ENCODE results near the gene PUS1. TPM values are rescaled to one million over a fixed set of nuclear protein-coding genes. Genes with fewer than 3 reads are reported as not detected.

PUS1 gene
- total and polyA plus RNA-seq, 2 donors (not counting 1 experiment from before 2014, with no cell fraction given): 50.1 to 99.5 TPM

DNA sequence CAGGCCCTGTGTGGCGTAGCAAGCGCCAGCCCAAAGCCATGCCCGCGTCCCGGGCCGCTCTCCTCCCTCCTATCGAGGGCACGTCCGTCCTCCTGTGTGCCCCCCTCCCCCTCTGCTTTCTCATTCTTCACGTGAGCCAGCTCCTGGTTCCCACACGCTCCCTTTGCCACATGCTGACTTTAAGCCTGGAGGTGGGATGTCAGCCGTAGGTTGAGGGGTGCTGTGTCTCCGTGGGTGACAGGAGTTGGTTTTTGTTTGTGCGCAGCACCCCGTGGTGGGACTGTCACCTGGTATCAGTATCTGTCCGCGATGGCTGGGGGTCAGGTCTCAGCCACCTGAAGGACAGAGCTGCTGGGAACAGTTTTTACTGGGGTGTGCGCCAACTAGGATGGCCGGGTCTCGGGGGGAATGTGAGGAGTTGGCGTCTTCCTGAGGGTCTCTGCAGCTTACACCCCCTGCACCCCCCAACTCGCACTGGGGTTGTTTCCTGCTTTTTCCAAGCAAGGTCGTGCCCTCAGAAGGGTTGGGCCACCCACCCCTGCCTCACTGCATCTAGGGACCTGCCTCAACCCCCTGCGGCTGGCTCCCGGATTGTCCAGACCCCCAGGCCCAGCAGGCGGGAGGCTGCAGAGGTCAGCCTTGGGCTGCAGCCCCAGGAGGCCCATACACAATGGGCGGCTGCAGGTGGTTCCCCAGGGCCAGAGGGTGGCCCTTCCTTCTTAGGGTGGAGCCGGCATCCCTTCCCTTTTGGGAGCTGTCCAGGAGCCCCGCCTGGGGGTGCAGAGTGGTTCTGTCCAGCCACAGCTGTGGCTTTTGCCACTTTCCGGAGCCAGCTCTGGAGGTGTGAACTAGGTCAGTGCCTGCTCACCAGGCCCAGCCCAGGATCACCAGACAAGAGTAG is 27.4 kb upstream of the PUS1 start:
- Mint-ChIP-seq H3K4me1 (peaks cover 20% of the 10 kb centered on the region), H3K27ac (no peak overlapping the region), H3K4me3 (no peak overlapping the region), H3K27me3 (no peaks in the 10 kb centered on the region), H3K9me3 (ENCODE audit: insufficient read depth) (no peaks in the 10 kb centered on the region)
- Histone ChIP-seq H4K20me1 (ENCODE audit: control insufficient read depth, insufficient read depth, low read length, poor library complexity, severe bottlenecking) (peaks cover 83% of the 10 kb centered on the region), H3K4me2 (replicated peaks; ENCODE audit: low read depth, low read length, poor library complexity, severe bottlenecking) (no peak overlapping the region), H3K36me3 (replicated peaks in 1 of 2; ENCODE audit: control extremely low read depth in 1 of 2, control insufficient read depth in 1 of 2, extremely low read depth in 1 of 2, insufficient read depth in 2 of 2, low read length in 1 of 2) (peaks cover 2 to 7% of the 10 kb centered on the region in 2 experiments), H3K79me2 (ENCODE audit: control insufficient read depth, insufficient read depth, low read length) (peaks cover 81% of the 10 kb centered on the region), H3K4me1 (ENCODE audit: control insufficient read depth in 2 of 2, insufficient read depth in 2 of 2, low read length in 2 of 2) (peaks cover 4 to 5% of the 10 kb centered on the region in 2 donors), H3K4me3 (ENCODE audit: control extremely low read depth in 1 of 5, extremely low read depth in 1 of 5, insufficient read depth in 1 of 5, low read depth in 2 of 5, low read length in 4 of 5) (no peak overlapping the region), H3K9me3 (ENCODE audit: control extremely low read depth in 1 of 3, control insufficient read depth in 2 of 3, insufficient read depth in 1 of 3, low read length in 2 of 3) (no peaks in the 10 kb centered on the region), H2AFZ (ENCODE audit: insufficient read depth, low read depth, low read length, poor library complexity, severe bottlenecking) (no peak overlapping the region), H3K27ac (ENCODE audit: low read length in 2 of 2) (no peak overlapping the region), H3K9ac (ENCODE audit: low read length) (no peak overlapping the region), H3K27me3 (replicated peaks in 1 of 4; ENCODE audit: control extremely low read depth in 1 of 4, control insufficient read depth in 3 of 4, insufficient read depth in 4 of 4, low read length in 3 of 4) (no peaks in the 10 kb centered on the region)
- ATAC-seq (ENCODE audit: low read depth): no peak
- intact Hi-C loops (cut with micrococcal nuclease): no loop called here
- no peak for TF ChIP-seq EZH2 (IDR thresholded peaks at IDR 0.05; ENCODE audit: borderline replicate concordance, insufficient read depth, low read depth, low read length, poor library complexity, severe bottlenecking)
- TF ChIP-seq, protein P1, sequence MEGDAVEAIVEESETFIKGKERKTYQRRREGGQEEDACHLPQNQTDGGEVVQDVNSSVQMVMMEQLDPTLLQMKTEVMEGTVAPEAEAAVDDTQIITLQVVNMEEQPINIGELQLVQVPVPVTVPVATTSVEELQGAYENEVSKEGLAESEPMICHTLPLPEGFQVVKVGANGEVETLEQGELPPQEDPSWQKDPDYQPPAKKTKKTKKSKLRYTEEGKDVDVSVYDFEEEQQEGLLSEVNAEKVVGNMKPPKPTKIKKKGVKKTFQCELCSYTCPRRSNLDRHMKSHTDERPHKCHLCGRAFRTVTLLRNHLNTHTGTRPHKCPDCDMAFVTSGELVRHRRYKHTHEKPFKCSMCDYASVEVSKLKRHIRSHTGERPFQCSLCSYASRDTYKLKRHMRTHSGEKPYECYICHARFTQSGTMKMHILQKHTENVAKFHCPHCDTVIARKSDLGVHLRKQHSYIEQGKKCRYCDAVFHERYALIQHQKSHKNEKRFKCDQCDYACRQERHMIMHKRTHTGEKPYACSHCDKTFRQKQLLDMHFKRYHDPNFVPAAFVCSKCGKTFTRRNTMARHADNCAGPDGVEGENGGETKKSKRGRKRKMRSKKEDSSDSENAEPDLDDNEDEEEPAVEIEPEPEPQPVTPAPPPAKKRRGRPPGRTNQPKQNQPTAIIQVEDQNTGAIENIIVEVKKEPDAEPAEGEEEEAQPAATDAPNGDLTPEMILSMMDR (IDR thresholded peaks at IDR 0.05): no peak
- peak; percentile 3 for DNase-seq
- ChIA-PET POLR2A (no interaction called here), CTCF (interaction anchor here (1.1 kb wide), 1 partner anchor 28 kb away, joined by 3 read pairs; no protein-coding TSS in a partner anchor)
- WGBS (ENCODE audit: insufficient coverage): 94% methylated on average over 27 of the region's 30 CpGs
